Right renal pelvis (tissue), 4 donors: ENCODE data around the gene WAPL. TPM values are rescaled to one million over a fixed set of nuclear protein-coding genes. Genes with fewer than 3 reads are reported as not detected.
A peak's percentile ranks its signal among the peaks of the same experiment; 100 is the strongest.

Experiments used
- DNase-seq, 4 donors: peaks; one replicate each; pipeline ENCODE4 v3.0.0-alpha.2; 2013; ENCODE audit warnings: low read depth in 4 of 4, low spot score in 3 of 4, missing footprints in 1 of 4
- polyA plus RNA-seq, 4 donors: library from polyadenylated mRNA; unstranded; fragments of 120-200 nt; gene quantifications; one replicate each; pipeline ENCODE4 v1.2.1, GENCODE V29; 2013; ENCODE audit not compliant: insufficient read length in 4 of 4

WAPL gene
- polyA plus RNA-seq, 4 donors = 42.3 to 52.1 (median 50.3) TPM

DNA sequence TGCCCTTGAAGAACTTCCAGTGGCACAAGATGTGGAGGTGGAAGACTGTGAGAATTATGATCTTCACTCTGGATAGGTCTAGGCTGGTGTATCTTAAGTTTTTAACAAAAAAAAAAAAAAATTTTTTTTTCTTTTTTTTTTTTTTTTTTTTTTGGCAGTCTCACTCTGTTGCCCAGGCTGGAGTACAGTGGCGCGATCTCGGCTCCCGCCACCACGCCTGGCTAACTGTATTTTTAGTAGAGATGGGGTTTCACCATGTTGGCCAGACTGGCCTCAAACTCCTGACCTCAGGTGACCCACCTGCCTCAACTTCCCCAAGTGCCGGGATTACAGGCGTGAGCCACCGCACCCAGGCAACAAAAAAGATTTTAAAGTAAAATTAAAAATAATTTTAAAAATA is 37.9 kb downstream of the WAPL start:
- no peak for DNase-seq

GRCh38 chr10:86481761-86482160 is 39.8 kb downstream of the WAPL start:
- DNase-seq = no peak

DNA sequence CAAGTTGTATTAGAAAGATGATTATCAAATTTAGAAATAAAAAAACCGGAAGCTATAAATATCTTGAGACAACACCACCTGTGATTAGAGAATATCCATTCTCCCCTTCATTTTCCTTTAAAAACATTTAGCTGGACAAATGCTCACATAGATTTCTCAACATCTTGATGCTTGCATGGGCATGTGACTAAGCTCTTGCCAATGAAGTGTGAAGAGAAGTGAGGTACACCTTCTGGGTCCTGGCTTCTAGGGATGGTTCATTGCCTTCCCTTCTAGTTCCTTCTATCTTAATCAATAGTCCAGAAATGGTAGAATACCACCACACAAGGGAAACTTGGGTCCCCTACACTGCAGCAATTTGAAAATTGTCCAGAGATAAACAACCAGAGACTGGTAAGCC is 41.0 kb downstream of the WAPL start:
- DNase-seq = no peak

DNA sequence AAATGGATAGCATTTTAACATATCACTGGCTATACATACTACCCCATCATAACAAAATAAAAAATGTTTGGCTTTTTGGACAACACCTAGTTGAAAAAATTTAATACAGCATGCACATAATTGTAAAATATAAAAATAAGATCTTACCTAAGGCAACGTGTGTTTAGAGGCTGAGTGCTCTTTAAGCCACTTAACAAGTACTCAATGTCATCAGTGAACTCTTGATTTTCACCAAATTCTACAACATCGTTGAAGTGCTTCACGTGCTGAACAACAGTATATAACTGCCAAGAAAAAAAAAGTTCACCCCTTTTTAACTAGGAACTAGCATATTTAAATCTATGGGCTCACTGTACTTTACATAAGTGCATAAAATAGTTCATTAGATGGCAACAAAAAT is 49.5 kb downstream of the WAPL start:
- no peak for DNase-seq

DNA sequence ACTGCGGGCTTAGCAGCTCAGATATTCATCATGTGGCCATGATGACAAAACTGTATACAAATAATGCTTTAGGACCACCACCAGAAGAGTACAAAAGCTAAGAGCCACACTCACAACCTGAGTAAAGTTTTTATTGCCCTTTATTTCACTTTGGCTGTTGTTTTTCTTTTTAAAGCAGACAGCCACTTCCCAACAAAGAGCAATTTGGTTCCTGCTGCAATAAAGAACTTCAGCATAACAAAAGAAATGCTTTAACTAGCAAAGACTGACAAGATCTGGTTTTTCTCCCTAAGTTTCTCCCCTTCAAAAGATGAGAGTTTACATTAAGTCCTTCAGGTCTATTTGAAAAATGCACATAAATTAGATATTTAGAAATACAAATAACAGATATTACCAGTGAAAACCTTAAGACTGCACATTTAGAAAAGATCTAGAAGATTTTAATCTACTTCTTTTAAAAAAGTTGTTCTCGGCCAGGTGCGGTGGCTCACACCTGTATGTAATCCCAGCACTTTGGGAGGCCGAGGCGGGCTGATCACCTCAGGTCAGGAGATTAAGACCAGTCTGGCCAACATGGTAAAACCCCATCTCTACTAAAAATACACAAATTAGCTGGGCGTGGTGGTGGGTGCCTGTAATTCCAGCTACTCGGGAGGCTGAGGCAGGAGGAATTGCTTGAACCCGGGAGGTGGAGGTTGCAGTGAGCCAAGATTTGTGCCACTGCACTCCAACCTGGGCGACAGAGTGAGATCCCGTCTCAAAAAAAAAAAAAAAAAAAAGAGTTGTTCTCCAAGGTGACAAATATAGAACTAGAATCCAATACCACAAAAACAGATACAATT is 59.4 kb downstream of the WAPL start:
- DNase-seq = no peak

DNA sequence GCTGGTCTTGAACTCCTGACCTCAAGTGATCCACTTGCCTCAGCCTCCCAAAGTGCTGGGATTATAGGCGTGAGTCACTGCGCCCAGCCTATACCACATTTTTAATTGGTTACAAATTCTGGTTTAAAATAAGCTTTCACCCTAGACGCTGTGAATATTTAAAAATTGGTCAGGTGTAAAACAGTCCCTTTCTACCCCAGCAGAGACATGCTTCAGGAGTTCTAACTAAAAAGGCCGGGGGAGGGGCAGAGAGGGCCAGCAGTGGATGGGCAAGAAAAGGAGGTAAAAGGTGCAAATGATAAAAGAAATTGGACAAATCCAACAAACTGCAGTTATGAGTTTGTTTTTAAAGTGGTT is 70.0 kb downstream of the WAPL start:
- no peak for DNase-seq

DNA sequence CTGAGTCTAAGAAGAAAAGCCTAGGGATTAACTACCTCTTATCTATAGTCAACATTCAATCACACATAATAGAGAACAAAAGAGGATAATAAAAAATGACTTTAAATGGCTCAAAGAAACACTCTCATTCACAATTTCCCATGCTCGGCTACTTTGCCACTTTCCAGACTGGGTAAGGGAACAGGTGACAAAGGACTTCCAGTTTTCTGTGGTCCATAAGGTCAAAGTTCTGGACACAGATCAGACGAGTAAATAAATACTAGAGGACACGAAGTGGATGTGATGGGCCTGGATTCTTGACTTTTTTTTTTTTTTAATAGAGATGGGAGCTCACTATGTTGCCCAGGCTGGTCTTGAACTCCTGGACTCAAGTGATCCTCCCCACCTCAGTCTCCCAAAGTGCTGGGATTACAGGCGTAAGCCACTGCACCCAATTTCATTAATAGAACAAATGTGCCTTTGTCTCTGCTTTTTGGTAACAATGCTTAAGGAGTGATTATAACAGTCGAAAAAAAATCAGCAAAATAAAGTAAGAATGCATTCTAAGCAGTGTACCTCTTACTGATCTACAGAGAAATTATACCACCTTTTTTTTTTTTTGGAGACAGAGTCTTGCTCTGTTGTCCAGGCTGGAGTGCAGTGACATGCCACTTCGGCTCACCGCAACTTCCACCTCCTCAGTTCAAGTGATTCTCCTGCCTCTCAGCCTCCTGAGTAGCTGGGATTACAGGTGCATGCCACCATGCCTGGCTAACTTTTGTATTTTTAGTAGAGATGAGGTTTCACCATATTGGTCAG is 70.6 kb downstream of the WAPL start:
- DNase-seq = no peak

DNA sequence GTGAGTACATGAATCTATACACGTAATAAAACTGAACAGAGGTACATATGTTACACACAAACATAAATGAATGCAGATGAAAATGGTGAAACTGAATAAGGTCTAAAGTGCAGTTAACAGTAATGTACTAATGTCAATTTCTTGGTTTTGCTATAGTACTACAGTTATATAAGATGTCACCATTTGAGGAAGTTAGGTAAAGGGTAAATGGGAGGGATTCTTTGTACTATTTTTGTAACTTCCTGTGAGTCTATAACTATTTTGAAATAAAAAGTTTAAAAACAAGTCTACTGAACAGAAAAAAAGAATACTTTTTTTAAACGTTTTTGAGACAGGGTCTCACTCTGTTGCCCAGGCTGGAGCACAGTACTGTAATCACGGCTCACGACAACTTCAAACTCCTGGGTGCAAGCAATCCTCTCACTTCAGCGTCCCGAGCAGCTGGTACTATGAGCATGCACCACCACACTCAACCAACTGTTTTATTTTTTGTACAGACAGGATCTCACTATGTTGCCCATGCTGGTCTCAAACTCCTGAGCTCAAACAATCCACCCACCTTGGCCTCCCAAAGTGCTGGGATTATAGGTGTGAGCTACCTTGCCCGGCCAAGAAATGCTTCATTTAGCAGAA is 71.5 kb downstream of the WAPL start:
- no peak for DNase-seq

GRCh38 chr10:86447432-86447831 is 74.2 kb downstream of the WAPL start:
- no peak for DNase-seq

DNA sequence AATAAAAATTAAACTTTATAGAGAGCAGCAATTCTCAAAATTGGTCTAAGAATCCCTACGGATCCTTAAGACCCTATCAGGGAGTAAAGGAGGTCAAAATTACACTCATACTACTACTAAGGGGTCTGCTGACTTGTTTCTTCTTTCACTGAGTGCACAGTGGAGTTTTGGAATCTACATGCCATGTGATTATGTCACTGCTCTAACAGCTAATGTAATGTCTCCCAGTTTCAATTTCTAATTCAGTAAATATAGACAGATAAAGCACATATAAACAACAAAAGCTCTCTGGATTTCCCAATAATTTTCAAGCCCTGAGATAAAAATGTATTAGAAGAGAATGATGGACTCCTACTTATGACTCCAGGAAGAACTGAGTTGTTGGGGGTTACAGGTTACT is 74.6 kb downstream of the WAPL start:
- no peak for DNase-seq

GRCh38 chr10:86446440-86446839 is 75.2 kb downstream of the WAPL start:
- no peak for DNase-seq

DNA sequence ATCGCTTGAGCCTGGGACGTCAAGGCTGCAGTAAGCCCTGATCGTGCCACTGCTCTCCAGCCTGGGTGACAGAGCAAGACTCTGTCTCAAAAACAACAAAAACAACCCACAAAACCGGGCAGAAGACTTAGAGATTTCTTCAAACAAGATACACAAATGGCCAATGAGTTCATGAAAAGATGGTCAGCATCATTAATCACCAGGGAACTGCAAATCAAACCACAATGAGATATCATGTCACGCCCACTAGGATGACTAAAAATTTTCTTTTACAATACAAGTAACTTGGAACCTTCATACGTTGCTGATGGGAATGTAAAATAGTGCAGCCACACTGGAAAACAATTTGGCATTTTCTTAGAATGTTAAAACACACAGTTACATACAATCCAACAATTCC is 77.7 kb downstream of the WAPL start:
- no peak for DNase-seq

DNA sequence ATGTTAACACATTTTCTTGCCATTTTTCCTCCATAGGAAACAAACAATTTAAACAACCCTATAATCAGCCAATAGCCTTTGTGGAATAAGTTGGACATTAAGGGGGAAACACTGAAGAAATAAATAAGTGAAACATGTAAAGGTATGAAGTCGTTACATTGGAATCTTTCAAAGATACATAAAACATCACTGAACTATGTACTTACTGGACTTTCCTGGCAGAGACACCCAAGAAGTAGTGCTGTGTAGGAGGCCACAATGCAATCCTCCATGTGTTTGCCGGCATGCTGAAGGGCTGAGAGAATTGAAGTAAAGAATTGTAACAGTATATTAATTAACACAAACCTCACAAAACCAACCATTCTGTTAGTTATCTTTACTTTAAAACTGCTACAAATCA is 78.5 kb downstream of the WAPL start:
- no peak for DNase-seq

DNA sequence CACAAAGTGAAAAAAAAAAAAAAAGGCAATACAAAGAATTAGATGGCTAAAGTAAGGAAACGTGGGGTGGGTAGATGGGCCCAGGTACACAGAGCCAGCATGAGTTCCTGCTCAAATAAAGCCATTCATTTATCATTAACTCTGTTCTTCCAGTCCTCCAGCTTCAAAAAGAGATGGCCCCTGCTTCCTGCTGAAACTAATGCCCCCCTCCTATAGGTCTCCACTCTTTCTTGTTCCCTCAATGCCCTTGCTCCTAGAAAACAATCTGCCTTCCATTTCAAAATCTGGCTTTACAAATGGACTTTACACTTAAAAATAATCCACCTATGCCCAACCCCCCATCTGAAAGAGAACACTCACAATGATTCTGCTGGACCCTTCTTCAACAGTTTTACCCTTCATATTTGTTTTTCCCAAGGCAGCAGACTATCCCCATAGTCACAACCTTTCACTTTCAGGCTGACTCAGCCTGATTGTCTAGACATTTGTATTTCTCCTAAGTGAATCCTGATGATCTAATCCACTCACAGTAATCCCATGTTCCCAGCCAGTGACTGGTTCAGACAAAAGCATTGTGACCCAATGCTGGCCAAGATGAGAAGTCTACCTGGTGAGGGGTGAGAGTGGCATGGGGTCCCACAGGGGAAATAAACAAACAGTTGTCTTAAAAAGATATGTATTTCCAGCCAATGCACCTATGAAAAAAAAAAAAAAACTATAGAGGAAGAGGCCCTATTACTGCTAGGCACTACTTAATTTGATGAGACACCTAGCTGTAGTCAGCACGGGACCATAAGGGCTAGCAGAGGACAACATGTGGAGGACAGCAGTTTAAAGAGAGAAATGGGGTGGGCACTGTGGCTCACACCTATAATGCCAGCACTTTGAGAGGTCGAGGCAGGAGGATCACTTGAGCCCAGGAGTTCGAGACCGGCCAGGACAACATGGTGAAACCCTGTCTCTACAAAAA is 80.4 kb downstream of the WAPL start:
- DNase-seq = no peak

- DNase-seq = peak; percentile 10 to 48 (median 23)
These were observed 82.0 kb downstream of the WAPL start for GRCh38 chr10:86439544-86439943.

GRCh38 chr10:86438091-86438749 is 83.4 kb downstream of the WAPL start:
- no peak for DNase-seq

GRCh38 chr10:86437447-86437846 is 84.1 kb downstream of the WAPL start:
- no peak for DNase-seq

DNA sequence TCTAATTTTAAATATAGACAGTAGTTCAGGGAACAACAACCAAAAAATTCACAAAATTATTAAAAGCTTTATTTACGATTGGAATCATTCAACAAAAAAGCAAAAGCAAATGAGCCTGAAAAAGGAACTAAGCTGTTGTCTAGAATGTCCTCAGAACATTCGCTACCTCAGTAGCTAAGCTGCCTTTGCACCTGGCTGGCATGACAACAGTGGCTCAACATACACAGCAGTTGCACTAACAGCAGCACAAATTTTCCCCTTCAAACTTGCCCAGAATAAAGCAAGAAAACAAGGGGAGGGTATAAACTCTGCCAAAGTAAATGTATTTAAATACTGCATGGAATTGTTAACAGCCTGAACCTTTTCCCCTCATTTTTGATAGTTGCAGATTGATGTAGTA is 84.6 kb downstream of the WAPL start:
- DNase-seq = no peak

DNA sequence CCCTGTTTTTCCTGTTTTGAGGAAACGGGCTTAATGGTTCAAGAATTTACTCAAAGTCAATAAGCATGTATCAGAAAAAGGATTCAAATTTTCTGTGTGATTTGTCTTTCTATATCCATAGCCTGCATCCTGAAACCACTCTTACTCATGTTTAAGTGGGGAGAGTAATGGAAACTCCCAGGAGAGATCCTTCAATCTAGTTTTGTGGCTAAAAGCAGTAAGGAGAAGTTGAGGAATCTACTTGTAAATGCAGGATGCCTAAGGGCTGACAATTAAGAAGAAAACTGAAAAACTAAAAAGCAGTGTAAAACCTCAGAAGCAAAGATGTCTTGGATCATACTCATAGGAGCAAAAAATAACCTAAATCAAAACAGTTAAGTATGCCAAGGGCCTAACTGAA is 86.9 kb downstream of the WAPL start:
- no peak for DNase-seq

DNA sequence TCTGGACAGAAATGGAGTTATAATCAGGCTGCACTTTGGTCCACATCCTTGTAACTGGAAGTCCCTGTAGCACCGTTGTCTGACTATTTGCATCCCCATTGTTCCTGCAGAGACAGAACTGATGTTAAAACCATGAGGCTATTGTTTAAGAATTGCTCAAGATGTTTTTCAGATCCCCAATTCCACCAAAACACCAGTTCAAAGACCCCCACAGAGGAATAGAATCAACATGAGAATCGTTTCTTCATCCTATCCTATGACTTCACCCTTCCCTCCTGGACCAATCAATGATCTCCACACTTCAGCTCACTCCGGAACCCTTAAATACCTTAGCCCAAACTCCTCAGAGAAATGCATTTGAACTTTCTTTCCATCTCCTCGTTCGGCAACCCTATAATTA is 97.9 kb downstream of the WAPL start:
- DNase-seq = no peak
